Neuronal stem cell (in vitro differentiated cells): ENCODE data around the gene NLGN1.
"Not testable (repeated sequence)": the region's sequence is repeated elsewhere in the genome, so short reads cannot be mapped to it uniquely, and the experiment has no call there.

Experiments
- DNase-seq: peaks from one replicate; pipeline ENCODE4 v3.0.0-alpha.2; 2013; ENCODE audit warnings: low spot score
- H2AFZ ChIP-seq: one replicate; pipeline ENCODE4 v1.6.1; 2013; ENCODE audit warnings: mild to moderate bottlenecking, low read length, inconsistent platforms
- H2AK5ac ChIP-seq: 2 replicates; pipeline ENCODE4 v1.6.1; 2013; ENCODE audit warnings: low read depth, mild to moderate bottlenecking, inconsistent platforms, low read length, moderate library complexity, mixed read lengths
- H2BK120ac ChIP-seq: 2 replicates; pipeline ENCODE4 v1.6.1; 2013; ENCODE audit warnings: low read depth, mild to moderate bottlenecking, inconsistent platforms, low read length, moderate library complexity, mixed read lengths
- H2BK12ac ChIP-seq: one replicate; pipeline ENCODE4 v1.6.1; 2013; ENCODE audit warnings: low read length, inconsistent platforms
- H2BK15ac ChIP-seq: 2 replicates; pipeline ENCODE4 v1.6.1; 2013; ENCODE audit warnings: mild to moderate bottlenecking, low read length, inconsistent platforms, mixed read lengths
- H2BK5ac ChIP-seq: one replicate; pipeline ENCODE4 v1.6.1; 2013; ENCODE audit warnings: inconsistent platforms, mild to moderate bottlenecking, low read length, moderate library complexity
- H3K14ac ChIP-seq: one replicate; pipeline ENCODE4 v1.6.1; 2013; ENCODE audit warnings: low read length, inconsistent platforms
- H3K18ac ChIP-seq: 2 replicates; pipeline ENCODE4 v1.6.1; 2013; ENCODE audit warnings: low read length, inconsistent platforms
- H3K23ac ChIP-seq: 2 replicates; pipeline ENCODE4 v1.6.1; 2013; ENCODE audit warnings: low read depth, mild to moderate bottlenecking, mixed read lengths, low read length, inconsistent platforms; ENCODE audit not compliant: poor library complexity
- H3K27ac ChIP-seq: replicated peaks from 3 replicates; pipeline ENCODE4 v1.5.1; 2013; ENCODE audit warnings: low read length, inconsistent platforms
- H3K27me3 ChIP-seq, 3 experiments: 2 replicates each; pipeline ENCODE4 v1.6.1; 2013; ENCODE audit warnings: low read length in 3 of 3, mild to moderate bottlenecking in 2 of 3, inconsistent platforms in 1 of 3, low read depth in 1 of 3, mixed read lengths in 1 of 3, moderate library complexity in 1 of 3; ENCODE audit not compliant: control insufficient read depth in 3 of 3, insufficient read depth in 3 of 3
- H3K36me3 ChIP-seq, 2 donors: replicated peaks in 1 of 2; 2 replicates each; pipeline ENCODE4 v1.6.1; 2013; ENCODE audit warnings: low read length in 2 of 2; ENCODE audit not compliant: control insufficient read depth in 2 of 2, insufficient read depth in 2 of 2
- H3K4ac ChIP-seq: 2 replicates; pipeline ENCODE4 v1.6.1; 2013; ENCODE audit warnings: inconsistent platforms, mild to moderate bottlenecking, low read length, moderate library complexity
- H3K4me1 ChIP-seq, 2 donors: 1 replicate in 1 of 2; 2 replicates in 1 of 2; pipeline ENCODE4 v1.6.1; 2013; ENCODE audit warnings: low read length in 2 of 2, low read depth in 1 of 2; ENCODE audit not compliant: control insufficient read depth in 2 of 2, insufficient read depth in 1 of 2
- H3K4me2 ChIP-seq: one replicate; pipeline ENCODE4 v1.6.1; 2013; ENCODE audit warnings: mild to moderate bottlenecking, low read length, inconsistent platforms; ENCODE audit not compliant: insufficient read depth, poor library complexity, severe bottlenecking
- H3K4me3 ChIP-seq, 2 donors: 2 replicates each; pipeline ENCODE4 v1.5.1; 2013; ENCODE audit warnings: low read length in 2 of 2, mild to moderate bottlenecking in 2 of 2, inconsistent platforms in 1 of 2, moderate library complexity in 1 of 2
- H3K79me1 ChIP-seq: one replicate; pipeline ENCODE4 v1.6.1; 2013; ENCODE audit warnings: low read depth, mild to moderate bottlenecking, inconsistent platforms, low read length, moderate library complexity
- H3K9ac ChIP-seq: one replicate; pipeline ENCODE4 v1.6.1; 2013; ENCODE audit warnings: mild to moderate bottlenecking, low read depth, low read length, inconsistent platforms; ENCODE audit not compliant: poor library complexity
- H3K9me3 ChIP-seq, 2 donors: replicated peaks in 1 of 2; 2 replicates each; pipeline versions ENCODE3 to v1.6.1; 2013; ENCODE audit warnings: low read length in 2 of 2, mild to moderate bottlenecking in 2 of 2, inconsistent platforms in 1 of 2, low read depth in 1 of 2, mixed read lengths in 1 of 2, moderate library complexity in 1 of 2; ENCODE audit not compliant: control insufficient read depth in 2 of 2, insufficient read depth in 1 of 2
- H4K8ac ChIP-seq: one replicate; pipeline ENCODE4 v1.6.1; 2013; ENCODE audit warnings: low read depth, mild to moderate bottlenecking, inconsistent platforms, low read length, moderate library complexity
- H4K91ac ChIP-seq: one replicate; pipeline ENCODE4 v1.6.1; 2013; ENCODE audit warnings: low read length, low read depth, mild to moderate bottlenecking, inconsistent platforms; ENCODE audit not compliant: poor library complexity
- whole genome bisulfite sequencing, 2 donors: extraction: QIAGEN DNeasy Blood & Tissue Kit; methylation state at CpG; one replicate each; pipeline ENCODE4 v1.1.7; 2013; ENCODE audit warnings: missing lambda C conversion rate in 2 of 2, mixed read lengths in 1 of 2; ENCODE audit not compliant: insufficient read length in 2 of 2, insufficient replicate concordance in 1 of 2; ENCODE audit errors: extremely low coverage in 2 of 2; 5-methylcytosine and 5-hydroxymethylcytosine counted together

Gene NLGN1

DNA sequence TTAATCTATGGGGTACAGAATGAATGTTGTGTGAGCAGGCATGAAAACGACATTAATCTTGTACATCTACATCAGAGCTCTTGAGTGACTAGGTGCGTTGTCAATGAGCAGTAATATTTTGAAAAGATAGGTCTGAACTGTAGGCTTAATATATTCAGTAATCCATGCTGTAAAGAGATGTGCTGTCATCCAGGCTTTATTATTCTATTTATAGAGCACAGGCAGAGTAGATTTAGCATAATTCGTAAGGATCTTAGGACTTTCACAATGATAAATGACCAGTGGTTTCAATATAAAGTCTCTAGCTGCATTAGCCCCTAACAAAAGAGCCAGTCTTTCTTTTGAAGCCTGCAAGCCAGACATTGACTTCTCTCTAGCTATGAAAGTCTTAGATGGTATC, 43.0 kb downstream of the NLGN1 start:
- Histone ChIP-seq H3K9me3 (no peaks in the 10 kb centered on the region), H3K9ac (no peak overlapping the region), H3K4ac (no peak overlapping the region), H2AFZ (no peak overlapping the region), H3K18ac (no peak overlapping the region), H3K4me3 (no peak overlapping the region), H2AK5ac (no peak overlapping the region), H3K27me3 (no peaks in the 10 kb centered on the region), H3K4me2 (no peak overlapping the region), H4K8ac (no peak overlapping the region), H4K91ac (no peak overlapping the region), H3K27ac (no peak overlapping the region), H3K79me1 (peaks cover 2% of the 10 kb centered on the region), H3K14ac (no peak overlapping the region), H2BK15ac (no peak overlapping the region), H3K4me1 (no peaks in the 10 kb centered on the region), H2BK5ac (no peak overlapping the region), H2BK12ac (no peak overlapping the region), H2BK120ac (no peak overlapping the region), H3K36me3 (no peaks in the 10 kb centered on the region), H3K23ac (no peak overlapping the region)
- no peak for DNase-seq
- no CpG with 5 or more reads among the region's 3 CpGs for WGBS, 2 donors

DNA sequence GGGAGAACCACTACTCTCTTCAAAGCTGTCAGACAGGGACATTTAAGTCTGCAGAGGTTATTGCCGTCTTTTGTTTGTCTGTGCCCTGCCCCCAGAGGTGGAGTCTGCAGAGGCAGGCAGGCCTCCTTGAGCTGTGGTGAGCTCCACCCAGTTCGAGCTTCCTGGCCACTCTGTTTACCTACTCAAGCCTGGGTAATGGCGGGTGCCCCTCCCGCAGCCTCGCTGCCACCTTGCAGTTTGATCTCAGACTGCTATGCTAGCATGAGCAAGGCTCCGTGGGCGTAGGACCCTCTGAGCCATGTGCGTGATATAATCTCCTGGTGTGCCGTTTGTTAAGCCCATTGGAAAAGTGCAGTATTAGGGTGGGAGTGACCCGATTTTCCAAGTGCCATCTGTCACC, 54.0 kb downstream of the NLGN1 start:
- DNase-seq, H3K4me2 ChIP-seq, H3K27ac ChIP-seq, H3K4me1 ChIP-seq, H3K36me3 ChIP-seq, H4K8ac ChIP-seq, H4K91ac ChIP-seq, H2AFZ ChIP-seq, H3K23ac ChIP-seq, H3K79me1 ChIP-seq, H3K27me3 ChIP-seq, H3K18ac ChIP-seq, H2AK5ac ChIP-seq, H3K4ac ChIP-seq, H2BK5ac ChIP-seq, H2BK12ac ChIP-seq, H2BK15ac ChIP-seq, H3K9ac ChIP-seq, H2BK120ac ChIP-seq, H3K14ac ChIP-seq, H3K4me3 ChIP-seq: not testable (repeated sequence)
- peaks cover 3 to 10% of the 10 kb centered on the region in 2 donors for H3K9me3 ChIP-seq
- WGBS, 2 donors: no CpG with 5 or more reads among the region's 10 CpGs

DNA sequence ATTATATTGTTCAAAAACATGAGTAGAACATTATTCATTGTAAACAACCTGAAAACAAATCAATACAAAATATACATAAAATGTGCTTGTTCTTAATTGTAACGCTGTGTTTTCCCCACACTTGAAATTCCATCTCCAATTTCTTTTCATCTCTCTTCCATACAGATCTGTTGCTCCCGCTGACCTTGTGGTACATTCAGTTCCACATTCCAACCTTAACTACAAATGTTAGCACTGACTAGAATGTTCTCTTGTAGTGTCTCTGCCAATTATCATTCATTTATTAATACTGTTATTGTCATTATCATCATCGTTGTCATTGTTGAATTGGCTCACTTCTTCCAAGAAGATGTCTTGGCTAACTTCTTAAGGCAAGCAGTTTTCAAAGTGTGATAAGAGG, 65.7 kb downstream of the NLGN1 start:
- peaks cover 0 to 2% of the 10 kb centered on the region in 2 donors for H3K4me1 ChIP-seq
- DNase-seq: no peak
- H3K4me2 ChIP-seq: no peak overlapping the region
- H2BK15ac ChIP-seq: no peak overlapping the region
- no peaks in the 10 kb centered on the region for H3K79me1 ChIP-seq
- H3K27ac ChIP-seq: no peak overlapping the region
- no peak overlapping the region for H2BK120ac ChIP-seq
- H2AFZ ChIP-seq: no peak overlapping the region
- no CpG with 5 or more reads among the region's 3 CpGs for WGBS, 2 donors
- H2BK12ac ChIP-seq: no peak overlapping the region
- H3K18ac ChIP-seq: no peak overlapping the region
- no peak overlapping the region for H3K4me3 ChIP-seq
- no peak overlapping the region for H3K23ac ChIP-seq
- H2BK5ac ChIP-seq: no peak overlapping the region
- H3K14ac ChIP-seq: no peak overlapping the region
- H3K9ac ChIP-seq: no peak overlapping the region
- no peak overlapping the region for H4K91ac ChIP-seq
- H3K36me3 ChIP-seq: no peaks in the 10 kb centered on the region
- no peaks in the 10 kb centered on the region for H3K27me3 ChIP-seq
- no peak overlapping the region for H2AK5ac ChIP-seq
- H3K9me3 ChIP-seq: no peaks in the 10 kb centered on the region
- no peak overlapping the region for H3K4ac ChIP-seq
- no peak overlapping the region for H4K8ac ChIP-seq

DNA sequence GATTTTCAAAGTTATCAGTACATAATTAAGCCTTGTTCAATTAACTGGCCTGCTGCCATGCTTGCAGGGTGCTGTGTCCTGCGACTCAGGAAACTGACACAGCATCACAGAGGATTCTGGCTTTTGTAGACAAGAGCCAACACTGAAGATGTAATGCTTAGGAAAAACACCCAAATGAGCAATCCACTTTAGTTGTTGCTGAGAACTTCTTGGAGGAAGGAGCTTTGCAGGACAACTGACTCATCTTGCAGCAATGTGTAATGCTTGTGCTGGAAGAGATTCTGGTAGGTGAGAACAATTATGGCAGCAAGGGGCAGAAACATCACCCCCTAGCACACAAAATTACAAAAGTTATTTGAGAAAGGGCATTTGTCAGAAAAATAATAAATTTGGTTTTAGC, 67.6 kb downstream of the NLGN1 start:
- Histone ChIP-seq H2BK120ac (no peak overlapping the region), H3K27me3 (no peaks in the 10 kb centered on the region), H2BK5ac (no peak overlapping the region), H3K9me3 (no peaks in the 10 kb centered on the region), H2AK5ac (no peak overlapping the region), H3K36me3 (no peaks in the 10 kb centered on the region), H4K8ac (no peak overlapping the region), H3K4me3 (no peak overlapping the region), H3K23ac (no peak overlapping the region), H2BK15ac (no peak overlapping the region), H3K79me1 (no peaks in the 10 kb centered on the region), H3K4me2 (no peak overlapping the region), H2BK12ac (no peak overlapping the region), H3K9ac (no peak overlapping the region), H2AFZ (no peak overlapping the region), H3K4me1 (peaks cover 0 to 2% of the 10 kb centered on the region in 2 donors), H3K18ac (no peak overlapping the region), H3K14ac (no peak overlapping the region), H3K4ac (no peak overlapping the region), H4K91ac (no peak overlapping the region), H3K27ac (peak overlapping the region; percentile 13)
- DNase-seq: peak; percentile 3
- no CpG with 5 or more reads among the region's 1 CpG for WGBS, 2 donors
